CD1c-positive myeloid dendritic cell (primary cell): ENCODE results near the gene GLCCI1.
A peak's percentile ranks its signal among the peaks of the same experiment; 100 is the strongest.

Experiments
- DNase-seq: peaks from one replicate; pipeline ENCODE4 v3.0.0-alpha.2; 2016; ENCODE audit errors: extremely low spot score

The GLCCI1 gene

GRCh38 chr7:7962851-7963250 lies 5.7 kb upstream of the GLCCI1 start:
- DNase-seq: no peak

GRCh38 chr7:7964250-7964649 lies 4.3 kb upstream of the GLCCI1 start:
- no peak for DNase-seq

GRCh38 chr7:7964691-7965090 lies 3.9 kb upstream of the GLCCI1 start:
- no peak for DNase-seq

- DNase-seq: no peak
Observed at GRCh38 chr7:7965301-7965700, 3.3 kb upstream of the GLCCI1 start.

GRCh38 chr7:7966141-7966734 lies 2.4 kb upstream of the GLCCI1 start:
- DNase-seq: no peak

GRCh38 chr7:7967886-7968543 lies 581 bp upstream of the GLCCI1 start:
- no peak for DNase-seq

- peak; percentile 30 for DNase-seq
Observed at GRCh38 chr7:7969306-7970236, 975 bp downstream of the GLCCI1 start.

- DNase-seq: no peak
Observed at GRCh38 chr7:7970237-7970530, 1.6 kb downstream of the GLCCI1 start.

GRCh38 chr7:7970531-7971307 lies 2.1 kb downstream of the GLCCI1 start:
- no peak for DNase-seq

GRCh38 chr7:7971308-7972040 lies 2.9 kb downstream of the GLCCI1 start:
- no peak for DNase-seq

GRCh38 chr7:7972128-7972527 lies 3.5 kb downstream of the GLCCI1 start:
- no peak for DNase-seq

GRCh38 chr7:7972922-7973594 lies 4.5 kb downstream of the GLCCI1 start:
- no peak for DNase-seq

- no peak for DNase-seq
Observed at GRCh38 chr7:7976677-7977076, 8.1 kb downstream of the GLCCI1 start.

GRCh38 chr7:7977774-7978173 lies 9.2 kb downstream of the GLCCI1 start:
- DNase-seq: no peak

- no peak for DNase-seq
Observed at GRCh38 chr7:7978860-7979259, 10.3 kb downstream of the GLCCI1 start.

- DNase-seq: no peak
Observed at GRCh38 chr7:7979558-7979957, 11.0 kb downstream of the GLCCI1 start.

GRCh38 chr7:7980134-7980533 lies 11.5 kb downstream of the GLCCI1 start:
- DNase-seq: no peak

GRCh38 chr7:7982904-7983303 lies 14.3 kb downstream of the GLCCI1 start:
- no peak for DNase-seq

GRCh38 chr7:7984424-7984823 lies 15.8 kb downstream of the GLCCI1 start:
- no peak for DNase-seq

- DNase-seq: no peak
Observed at GRCh38 chr7:7988706-7989105, 20.1 kb downstream of the GLCCI1 start.

- no peak for DNase-seq
Observed at GRCh38 chr7:7989133-7989532, 20.5 kb downstream of the GLCCI1 start.
